NCI-H748 (cell line): ENCODE results near the gene CLEC16A.

Source experiments
- DNase-seq: peaks from one replicate; lab custom pipeline; 2025; ENCODE audit not compliant: unreplicated experiment; lab: John Stamatoyannopoulos, UW

Gene CLEC16A

GRCh38 chr16:11078812-11079459 is 134.6 kb downstream of the CLEC16A start:
- DNase-seq = no peak

GRCh38 chr16:11079652-11080187 is 135.4 kb downstream of the CLEC16A start:
- no peak for DNase-seq

- no peak for DNase-seq
These were observed 136.1 kb downstream of the CLEC16A start for GRCh38 chr16:11080327-11080967.

- no peak for DNase-seq
These were observed 136.8 kb downstream of the CLEC16A start for GRCh38 chr16:11080999-11081630.

GRCh38 chr16:11082108-11082859 is 137.9 kb downstream of the CLEC16A start:
- DNase-seq = no peak

GRCh38 chr16:11082860-11083388 is 138.6 kb downstream of the CLEC16A start:
- DNase-seq = no peak

GRCh38 chr16:11084484-11084875 is 140.1 kb downstream of the CLEC16A start:
- no peak for DNase-seq

- no peak for DNase-seq
These were observed 140.6 kb downstream of the CLEC16A start for GRCh38 chr16:11084876-11085485.

- no peak for DNase-seq
These were observed 141.6 kb downstream of the CLEC16A start for GRCh38 chr16:11085916-11086315.

GRCh38 chr16:11087691-11088073 is 143.3 kb downstream of the CLEC16A start:
- DNase-seq = no peak

GRCh38 chr16:11088074-11088730 is 143.8 kb downstream of the CLEC16A start:
- no peak for DNase-seq

GRCh38 chr16:11088831-11089230 is 144.5 kb downstream of the CLEC16A start:
- DNase-seq = no peak

- DNase-seq = no peak
These were observed 145.2 kb downstream of the CLEC16A start for GRCh38 chr16:11089504-11090124.

- DNase-seq = no peak
These were observed 145.9 kb downstream of the CLEC16A start for GRCh38 chr16:11090232-11090631.

- no peak for DNase-seq
These were observed 146.8 kb downstream of the CLEC16A start for GRCh38 chr16:11091021-11091785.

GRCh38 chr16:11092788-11093571 is 148.6 kb downstream of the CLEC16A start:
- DNase-seq = no peak

GRCh38 chr16:11093572-11094074 is 149.3 kb downstream of the CLEC16A start:
- DNase-seq = no peak
